Liver (tissue), 3 donors: ENCODE measurements around the gene ZNF512.

Source experiments
- FOXA1 ChIP-seq: IDR thresholded peaks from 2 replicates; pipeline ENCODE4 v1.6.1; 2016; ENCODE audit warnings: antibody characterized with exemption
- JUND ChIP-seq, 2 donors: IDR thresholded peaks; 2 replicates each; pipeline ENCODE4 v1.6.1; 2016; ENCODE audit warnings: antibody characterized with exemption in 2 of 2
- MAX ChIP-seq: IDR thresholded peaks from 2 replicates; pipeline ENCODE4 v1.6.1; 2016; ENCODE audit warnings: antibody characterized with exemption
- REST ChIP-seq: IDR thresholded peaks from 2 replicates; pipeline ENCODE4 v1.6.1; 2016; ENCODE audit warnings: antibody characterized with exemption, mild to moderate bottlenecking
- TF ChIP-seq, protein P1 (sequence below): fragments of 150-350 bp; IDR thresholded peaks from 2 replicates; pipeline ENCODE4 v1.5.1; 2017; ENCODE audit warnings: improper control_type of control experiment, low read depth, low read length; ENCODE audit not compliant: missing input control
- TF ChIP-seq, protein P2 (sequence below): IDR thresholded peaks from 2 replicates; pipeline ENCODE4 v1.6.1; 2016; ENCODE audit warnings: antibody characterized with exemption
- donor health status: healthy.
- donor health status: healthy.

GRCh38 chr2:27551514-27551913 lies 31.3 kb upstream of the ZNF512 start:
- TF ChIP-seq REST (no peak), JUND (IDR thresholded peaks at IDR 0.05) (no peak), FOXA1 (no peak), MAX (no peak)
- TF ChIP-seq, protein P1, sequence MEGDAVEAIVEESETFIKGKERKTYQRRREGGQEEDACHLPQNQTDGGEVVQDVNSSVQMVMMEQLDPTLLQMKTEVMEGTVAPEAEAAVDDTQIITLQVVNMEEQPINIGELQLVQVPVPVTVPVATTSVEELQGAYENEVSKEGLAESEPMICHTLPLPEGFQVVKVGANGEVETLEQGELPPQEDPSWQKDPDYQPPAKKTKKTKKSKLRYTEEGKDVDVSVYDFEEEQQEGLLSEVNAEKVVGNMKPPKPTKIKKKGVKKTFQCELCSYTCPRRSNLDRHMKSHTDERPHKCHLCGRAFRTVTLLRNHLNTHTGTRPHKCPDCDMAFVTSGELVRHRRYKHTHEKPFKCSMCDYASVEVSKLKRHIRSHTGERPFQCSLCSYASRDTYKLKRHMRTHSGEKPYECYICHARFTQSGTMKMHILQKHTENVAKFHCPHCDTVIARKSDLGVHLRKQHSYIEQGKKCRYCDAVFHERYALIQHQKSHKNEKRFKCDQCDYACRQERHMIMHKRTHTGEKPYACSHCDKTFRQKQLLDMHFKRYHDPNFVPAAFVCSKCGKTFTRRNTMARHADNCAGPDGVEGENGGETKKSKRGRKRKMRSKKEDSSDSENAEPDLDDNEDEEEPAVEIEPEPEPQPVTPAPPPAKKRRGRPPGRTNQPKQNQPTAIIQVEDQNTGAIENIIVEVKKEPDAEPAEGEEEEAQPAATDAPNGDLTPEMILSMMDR = no peak
- TF ChIP-seq, protein P2, sequence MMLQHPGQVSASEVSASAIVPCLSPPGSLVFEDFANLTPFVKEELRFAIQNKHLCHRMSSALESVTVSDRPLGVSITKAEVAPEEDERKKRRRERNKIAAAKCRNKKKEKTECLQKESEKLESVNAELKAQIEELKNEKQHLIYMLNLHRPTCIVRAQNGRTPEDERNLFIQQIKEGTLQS = no peak
